Measurements from ENCODE around the gene DHRS7B. TPM values are rescaled to one million over a fixed set of nuclear protein-coding genes. Genes with fewer than 3 reads are reported as not detected.

Gene DHRS7B
- total RNA-seq, 1 donor from 2014 or later, result 19.1 TPM

GRCh38 chr17:21177854-21178600 lies 51.3 kb downstream of the DHRS7B start:
- TF ChIP-seq CTCF (conservative IDR thresholded peaks at IDR 0.05; ENCODE audit: low read depth, low read length), result no peak
- no peak for DNase-seq (ENCODE audit: low read depth)
- H3K4me3 ChIP-seq (ENCODE audit: low read depth, low read length), result no peak overlapping the region

GRCh38 chr17:21183468-21183867 lies 56.7 kb downstream of the DHRS7B start:
- TF ChIP-seq CTCF (conservative IDR thresholded peaks at IDR 0.05; ENCODE audit: low read depth, low read length), result no peak
- DNase-seq (ENCODE audit: low read depth), result no peak
- H3K4me3 ChIP-seq (ENCODE audit: low read depth, low read length), result no peak overlapping the region

- H3K4me3 ChIP-seq (ENCODE audit: low read depth, low read length), result no peak overlapping the region
- TF ChIP-seq CTCF (conservative IDR thresholded peaks at IDR 0.05; ENCODE audit: low read depth, low read length), result no peak
- no peak for DNase-seq (ENCODE audit: low read depth)
Observed at GRCh38 chr17:21184570-21184969, 57.8 kb downstream of the DHRS7B start.

- TF ChIP-seq CTCF (conservative IDR thresholded peaks at IDR 0.05; ENCODE audit: low read depth, low read length), result no peak
- no peak for DNase-seq (ENCODE audit: low read depth)
- H3K4me3 ChIP-seq (ENCODE audit: low read depth, low read length), result no peak overlapping the region
Observed at GRCh38 chr17:21185061-21185460, 58.3 kb downstream of the DHRS7B start.

- TF ChIP-seq CTCF (conservative IDR thresholded peaks at IDR 0.05; ENCODE audit: low read depth, low read length), result no peak
- no peak for DNase-seq (ENCODE audit: low read depth)
- H3K4me3 ChIP-seq (ENCODE audit: low read depth, low read length), result no peak overlapping the region
Observed at GRCh38 chr17:21186399-21187187, 59.8 kb downstream of the DHRS7B start.

GRCh38 chr17:21189361-21189760 lies 62.6 kb downstream of the DHRS7B start:
- no peak overlapping the region for H3K4me3 ChIP-seq (ENCODE audit: low read depth, low read length)
- TF ChIP-seq CTCF (conservative IDR thresholded peaks at IDR 0.05; ENCODE audit: low read depth, low read length), result no peak
- DNase-seq (ENCODE audit: low read depth), result no peak
